ENCODE measurements around the gene MPRIP. TPM values are rescaled to one million over a fixed set of nuclear protein-coding genes. Genes with fewer than 3 reads are reported as not detected.
A peak's percentile ranks its signal among the peaks of the same experiment; 100 is the strongest.

The MPRIP gene
- total RNA-seq, 4 donors from 2014 or later: 141 to 305 (median 291) TPM

DNA sequence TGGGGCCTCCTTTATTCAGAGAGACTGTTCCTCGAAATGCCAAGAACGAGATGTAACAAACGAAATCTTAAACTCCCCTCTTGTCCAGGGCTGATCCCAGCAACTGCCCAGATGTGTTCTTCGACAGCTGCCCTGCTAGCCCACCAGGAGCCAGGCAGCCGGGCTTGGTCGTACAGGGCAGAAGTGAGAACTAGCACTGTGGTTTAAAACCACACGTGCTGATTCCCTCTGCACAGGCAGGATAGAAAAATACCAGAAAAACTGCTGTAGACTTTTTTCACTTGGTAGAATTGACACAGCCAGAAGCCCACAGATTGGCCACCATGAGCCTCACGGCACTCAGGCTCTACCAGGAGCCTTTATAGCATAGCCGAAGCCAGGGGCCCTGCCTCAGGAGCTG lies 130.7 kb downstream of the MPRIP start:
- H3K27ac ChIP-seq: no peak overlapping the region
- H3K9me3 ChIP-seq: no peaks in the 10 kb centered on the region
- no peak overlapping the region for H3K4me3 ChIP-seq
- peaks cover 0 to 76% (median 0%) of the 10 kb centered on the region in 3 donors for H3K36me3 ChIP-seq
- no peaks in the 10 kb centered on the region for H3K27me3 ChIP-seq
- no peak for DNase-seq
- peaks cover 0 to 4% (median 0%) of the 10 kb centered on the region in 4 donors for H3K4me1 ChIP-seq
- TF ChIP-seq POLR2A (IDR thresholded peaks at IDR 0.05): no peak
- TF ChIP-seq, protein P1, sequence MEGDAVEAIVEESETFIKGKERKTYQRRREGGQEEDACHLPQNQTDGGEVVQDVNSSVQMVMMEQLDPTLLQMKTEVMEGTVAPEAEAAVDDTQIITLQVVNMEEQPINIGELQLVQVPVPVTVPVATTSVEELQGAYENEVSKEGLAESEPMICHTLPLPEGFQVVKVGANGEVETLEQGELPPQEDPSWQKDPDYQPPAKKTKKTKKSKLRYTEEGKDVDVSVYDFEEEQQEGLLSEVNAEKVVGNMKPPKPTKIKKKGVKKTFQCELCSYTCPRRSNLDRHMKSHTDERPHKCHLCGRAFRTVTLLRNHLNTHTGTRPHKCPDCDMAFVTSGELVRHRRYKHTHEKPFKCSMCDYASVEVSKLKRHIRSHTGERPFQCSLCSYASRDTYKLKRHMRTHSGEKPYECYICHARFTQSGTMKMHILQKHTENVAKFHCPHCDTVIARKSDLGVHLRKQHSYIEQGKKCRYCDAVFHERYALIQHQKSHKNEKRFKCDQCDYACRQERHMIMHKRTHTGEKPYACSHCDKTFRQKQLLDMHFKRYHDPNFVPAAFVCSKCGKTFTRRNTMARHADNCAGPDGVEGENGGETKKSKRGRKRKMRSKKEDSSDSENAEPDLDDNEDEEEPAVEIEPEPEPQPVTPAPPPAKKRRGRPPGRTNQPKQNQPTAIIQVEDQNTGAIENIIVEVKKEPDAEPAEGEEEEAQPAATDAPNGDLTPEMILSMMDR (IDR thresholded peaks at IDR 0.05): no peak

GRCh38 chr17:17173921-17174320 lies 131.7 kb downstream of the MPRIP start:
- Histone ChIP-seq H3K27me3 (no peaks in the 10 kb centered on the region), H3K27ac (no peak overlapping the region), H3K9me3 (no peaks in the 10 kb centered on the region), H3K36me3 (peaks cover 0 to 83% (median 0%) of the 10 kb centered on the region in 3 donors), H3K4me3 (no peak overlapping the region), H3K4me1 (peaks cover 0 to 4% (median 0%) of the 10 kb centered on the region in 4 donors)
- DNase-seq: no peak
- no peak for TF ChIP-seq POLR2A (IDR thresholded peaks at IDR 0.05)
- TF ChIP-seq, protein P1 (IDR thresholded peaks at IDR 0.05): no peak

DNA sequence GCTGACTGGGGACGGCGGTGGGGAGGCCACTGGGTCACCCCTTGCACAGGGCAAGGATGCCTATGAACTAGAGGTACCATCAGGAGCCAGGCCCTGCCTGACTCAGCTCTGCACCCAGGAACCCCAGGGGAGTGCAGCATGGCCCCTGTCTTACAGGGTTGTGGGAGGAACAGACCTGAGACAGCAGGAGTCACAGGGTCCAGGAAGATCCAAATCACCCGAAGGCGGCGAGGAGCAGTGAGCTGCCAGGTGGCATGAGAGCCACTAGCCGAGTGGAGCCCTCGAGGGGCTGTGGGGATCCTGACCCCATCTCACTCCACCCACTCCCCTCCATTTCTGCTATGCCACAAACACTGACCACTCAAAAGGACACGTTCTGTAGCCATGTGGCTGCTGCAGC lies 133.1 kb downstream of the MPRIP start:
- Histone ChIP-seq H3K36me3 (peaks cover 0 to 96% (median 0%) of the 10 kb centered on the region in 3 donors), H3K4me1 (peaks cover 0 to 4% (median 0%) of the 10 kb centered on the region in 4 donors), H3K27me3 (no peaks in the 10 kb centered on the region), H3K4me3 (no peak overlapping the region), H3K27ac (peak overlapping the region in 1 of 4 donors; percentile 46), H3K9me3 (no peaks in the 10 kb centered on the region)
- TF ChIP-seq POLR2A (IDR thresholded peaks at IDR 0.05): no peak
- TF ChIP-seq, protein P1 (IDR thresholded peaks at IDR 0.05): no peak
- DNase-seq: no peak

DNA sequence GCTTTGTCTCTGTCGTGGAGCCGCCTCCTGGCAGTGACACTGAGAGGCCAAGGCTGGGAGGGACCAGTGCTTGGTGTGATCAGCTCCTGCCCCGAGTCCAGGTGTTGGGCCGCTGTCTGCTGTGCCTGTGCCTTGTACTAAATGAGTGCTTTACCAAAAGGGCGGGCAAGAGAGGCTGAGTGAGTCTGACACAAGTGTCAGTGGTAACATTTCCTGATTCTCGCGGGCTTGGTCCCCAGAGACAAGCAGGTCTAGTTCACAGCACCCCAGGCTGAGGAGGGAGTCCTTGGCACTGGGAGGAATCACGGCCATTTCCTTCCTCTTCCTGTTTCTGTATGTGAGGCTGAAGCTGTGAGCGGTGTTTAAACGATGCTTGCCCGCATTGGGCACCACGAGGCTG lies 133.7 kb downstream of the MPRIP start:
- DNase-seq: peak in 2 of 3 donors; percentile 62 to 69
- Histone ChIP-seq H3K4me3 (no peak overlapping the region), H3K4me1 (peaks cover 0 to 4% (median 0%) of the 10 kb centered on the region in 4 donors), H3K9me3 (no peaks in the 10 kb centered on the region), H3K27ac (peak overlapping the region in 1 of 4 donors; percentile 46), H3K36me3 (peaks cover 0 to 97% (median 0%) of the 10 kb centered on the region in 3 donors), H3K27me3 (no peaks in the 10 kb centered on the region)
- TF ChIP-seq POLR2A (IDR thresholded peaks at IDR 0.05): no peak
- TF ChIP-seq, protein P1 (IDR thresholded peaks at IDR 0.05): no peak

DNA sequence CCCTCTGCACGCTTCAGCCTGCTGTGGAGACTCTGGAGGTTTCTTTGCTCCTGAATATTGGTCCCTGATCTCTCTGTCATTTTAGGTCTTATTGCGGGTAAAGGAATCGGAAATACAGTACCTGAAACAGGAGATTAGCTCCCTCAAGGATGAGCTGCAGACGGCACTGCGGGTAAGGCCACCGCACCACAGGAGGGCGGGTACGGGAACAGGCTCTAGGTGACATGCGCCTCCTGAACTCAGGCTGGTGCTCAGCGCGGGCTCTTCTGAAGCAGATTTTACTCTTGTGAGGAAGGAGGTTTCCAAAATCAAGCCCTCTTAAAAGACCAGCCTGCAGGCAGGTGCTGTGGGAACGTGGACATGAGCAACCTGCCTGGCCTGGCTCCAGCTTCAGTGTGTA lies 134.1 kb downstream of the MPRIP start:
- TF ChIP-seq, protein P1 (IDR thresholded peaks at IDR 0.05): no peak
- no peak for TF ChIP-seq POLR2A (IDR thresholded peaks at IDR 0.05)
- Histone ChIP-seq H3K4me1 (peaks cover 0 to 5% (median 0%) of the 10 kb centered on the region in 4 donors), H3K36me3 (peaks cover 0 to 96% (median 0%) of the 10 kb centered on the region in 3 donors), H3K4me3 (no peak overlapping the region), H3K27ac (peak overlapping the region in 3 of 4 donors; percentile 4 to 46 (median 46)), H3K27me3 (no peaks in the 10 kb centered on the region), H3K9me3 (no peaks in the 10 kb centered on the region)
- no peak for DNase-seq

All from Peyer's patch (tissue), 4 donors.